GM21717 (cell line): ENCODE data around the gene PPP1R26.

Source experiments
- ATAC-seq: cut with Tn5 transposase; IDR thresholded peaks from one replicate; pipeline ENCODE4 v1.9.1; 2021; ENCODE audit warnings: mild to moderate bottlenecking, moderate library complexity; ENCODE audit not compliant: unreplicated experiment

Gene PPP1R26

DNA sequence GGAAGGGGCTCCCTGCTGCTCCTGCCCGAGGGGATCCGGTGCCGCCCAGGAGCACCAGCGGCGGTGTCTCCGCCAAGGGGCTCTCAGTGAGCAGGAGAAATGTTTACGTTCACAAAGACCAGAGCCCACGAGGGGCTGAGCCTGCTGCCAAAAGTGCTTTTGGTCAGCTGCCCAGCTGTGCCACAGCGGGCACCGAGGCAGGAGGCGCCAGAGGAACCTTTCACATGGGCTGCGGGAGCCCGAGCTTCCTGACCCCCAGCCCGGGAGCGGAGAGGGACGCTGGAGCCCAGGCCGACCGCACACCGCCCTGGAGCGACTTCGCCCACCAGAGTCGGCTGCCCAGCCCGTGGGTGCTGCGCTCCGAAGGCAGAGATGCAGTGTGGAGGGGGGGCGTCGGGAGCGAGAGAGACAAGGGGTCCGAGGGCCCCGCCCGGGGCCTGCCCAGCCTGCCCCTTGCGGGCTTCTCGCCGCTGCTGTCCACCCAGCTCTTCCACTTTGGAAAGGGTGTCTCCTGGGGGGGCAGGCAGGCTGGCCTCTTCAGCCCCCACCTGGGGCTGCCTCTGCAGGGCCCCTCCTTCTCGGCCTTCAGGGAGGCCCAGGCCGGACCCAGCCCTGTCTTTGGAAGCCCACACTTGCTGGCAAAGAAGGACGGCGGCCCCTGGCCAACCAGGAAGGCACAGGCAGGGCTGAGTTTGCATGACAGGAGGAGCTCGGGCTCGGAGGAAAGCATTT, 7.9 kb downstream of the PPP1R26 start:
- no peak for ATAC-seq

DNA sequence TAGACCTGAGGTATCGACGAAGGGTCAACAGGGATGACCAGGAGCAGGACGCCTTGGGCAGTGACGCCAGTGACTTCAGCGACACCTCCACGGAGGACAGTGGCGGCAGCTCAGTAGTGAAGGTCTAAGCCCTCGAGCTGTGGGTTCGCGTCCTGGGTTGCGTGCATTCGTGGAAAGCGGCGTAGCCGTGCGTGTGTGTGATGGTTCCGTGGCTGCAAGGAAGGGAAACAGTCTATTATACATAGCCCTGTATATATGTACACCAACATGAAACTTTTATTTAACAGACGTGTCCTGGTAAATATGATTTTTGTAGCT, 8.4 kb downstream of the PPP1R26 start:
- no peak for ATAC-seq

- ATAC-seq = no peak
Measured at GRCh38 chr9:135488527-135488926, 8.9 kb downstream of the PPP1R26 start.

DNA sequence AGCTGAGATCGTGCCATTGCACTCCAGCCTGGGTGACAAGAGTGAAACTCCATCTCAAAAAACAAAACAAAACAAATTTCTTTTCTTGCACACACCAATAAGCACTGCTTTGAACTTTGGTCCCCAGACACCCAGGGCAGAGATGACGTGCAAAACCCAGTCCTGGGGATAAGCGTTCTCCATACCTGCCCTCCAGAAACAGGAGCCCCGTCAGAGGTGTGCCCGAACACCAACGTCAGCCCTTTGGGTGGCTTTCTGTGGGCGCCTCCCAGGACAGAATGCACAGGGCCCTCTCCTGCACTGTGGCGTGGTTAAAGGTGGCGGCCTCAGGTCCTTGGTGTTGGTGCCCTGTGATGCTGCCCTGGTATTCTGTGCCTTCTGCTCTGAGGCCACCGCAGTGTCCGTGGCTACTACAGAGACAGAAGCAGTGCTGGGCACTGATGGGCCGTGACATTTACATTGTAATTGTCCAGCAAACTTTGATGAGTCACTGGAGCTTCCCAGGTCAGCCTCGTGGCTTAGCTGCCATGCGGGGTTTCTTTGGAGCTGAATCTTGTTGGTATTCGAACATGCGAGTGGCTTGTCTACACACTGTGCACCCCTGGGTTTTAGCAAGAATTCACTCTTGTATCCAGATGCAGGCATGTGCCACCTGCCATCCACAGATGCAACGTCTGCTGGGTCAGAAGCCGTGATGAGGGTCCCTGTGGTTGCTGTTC, 9.8 kb downstream of the PPP1R26 start:
- no peak for ATAC-seq

GRCh38 chr9:135490166-135490870, 10.7 kb downstream of the PPP1R26 start:
- ATAC-seq = no peak

DNA sequence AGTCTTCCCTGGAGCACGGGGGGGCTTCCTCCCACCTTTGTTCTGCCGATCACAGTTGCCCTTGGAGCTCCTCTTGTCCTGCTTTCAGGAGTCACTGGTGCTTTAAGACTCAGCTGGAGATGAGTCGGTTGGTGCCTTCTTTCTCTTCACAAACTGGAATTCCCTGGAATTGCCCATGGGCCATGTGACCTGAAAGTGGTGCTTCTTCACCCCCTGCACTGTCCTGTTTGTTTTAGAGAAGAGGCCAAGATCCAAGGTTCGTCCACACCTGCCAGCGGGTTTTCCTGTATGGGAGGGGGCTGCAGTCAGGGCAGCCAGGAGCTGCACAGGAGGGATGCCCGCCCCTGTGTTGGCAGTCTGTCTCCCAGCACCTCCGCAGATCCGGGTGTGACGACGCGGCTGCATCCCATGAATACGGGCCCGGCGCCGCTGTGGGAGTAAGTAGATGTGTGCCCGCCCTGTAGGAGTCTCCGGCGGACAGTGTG, 11.4 kb downstream of the PPP1R26 start:
- no peak for ATAC-seq

GRCh38 chr9:135491764-135492163, 12.2 kb downstream of the PPP1R26 start:
- no peak for ATAC-seq

DNA sequence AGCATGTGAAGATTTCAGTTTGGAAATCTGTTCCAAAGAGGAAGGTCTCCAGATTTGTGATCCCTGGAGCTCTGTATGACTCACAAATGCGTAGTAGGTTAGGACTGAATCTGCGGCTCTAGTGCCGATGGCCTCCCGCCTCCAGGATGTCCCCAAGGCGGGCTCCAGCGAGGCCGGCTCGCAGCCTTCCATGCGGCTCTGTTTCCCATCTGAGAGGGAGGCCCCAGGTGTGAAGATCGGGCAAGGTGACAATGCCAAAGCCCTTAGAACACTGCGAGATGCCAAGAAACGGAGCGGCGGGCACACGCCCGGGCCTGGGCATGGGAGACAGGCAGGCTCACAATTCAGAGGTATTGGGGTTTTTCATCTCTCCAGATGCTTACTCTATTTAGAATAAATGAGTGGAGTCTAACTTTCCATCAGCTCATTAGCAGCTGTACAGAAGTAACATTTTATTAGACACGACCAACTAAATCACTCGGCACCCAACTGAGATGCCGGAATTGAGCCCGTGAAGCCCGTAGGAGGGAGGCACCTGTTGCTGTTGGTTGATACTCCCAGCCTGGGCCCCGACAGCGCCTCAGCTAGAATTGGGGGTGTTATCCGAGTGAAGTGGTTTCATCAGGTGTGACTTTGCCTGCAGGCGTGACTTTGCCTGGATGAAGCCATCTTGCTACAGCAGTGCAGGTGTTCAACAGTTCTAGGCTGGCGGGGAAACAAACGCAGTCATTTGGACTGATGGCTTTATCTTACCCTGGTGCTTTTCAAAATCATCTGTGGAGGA, 13.5 kb downstream of the PPP1R26 start:
- ATAC-seq = no peak

DNA sequence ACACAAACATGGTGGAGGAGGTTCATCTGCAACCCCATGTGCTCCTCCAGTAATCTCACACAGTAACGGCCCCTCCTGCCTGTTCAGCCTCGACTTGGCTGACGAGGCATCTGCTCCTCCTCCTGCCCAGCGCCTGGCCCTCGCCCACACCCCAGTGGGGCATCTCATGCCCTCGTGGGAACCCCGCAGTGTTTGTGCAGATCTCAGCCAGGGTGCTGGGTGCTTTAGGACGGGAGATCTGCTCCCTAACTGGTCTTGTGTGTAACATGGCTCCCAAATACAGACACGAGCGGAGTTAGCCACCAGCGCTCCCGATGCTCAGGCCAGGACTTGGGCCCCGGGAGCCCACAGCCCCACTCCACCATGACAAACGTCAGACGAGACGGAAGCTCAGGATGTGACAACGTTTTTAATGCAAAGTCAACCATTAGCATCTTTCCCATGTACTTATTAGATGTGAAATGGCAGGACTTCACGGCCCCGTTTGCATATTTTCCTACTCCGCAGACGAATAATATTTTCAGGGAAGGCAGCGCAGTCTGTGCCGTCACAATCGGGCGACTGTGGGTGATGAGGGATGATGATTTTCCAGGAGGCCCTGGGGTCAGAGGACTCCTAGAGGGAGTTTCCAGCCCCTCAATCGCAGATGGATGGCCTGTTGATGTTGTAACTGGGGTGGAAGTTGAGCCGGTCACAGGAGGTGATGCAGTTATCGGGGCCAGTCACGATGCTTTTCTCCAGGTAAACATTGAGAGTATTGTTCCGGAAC, 15.4 kb downstream of the PPP1R26 start:
- ATAC-seq = no peak

DNA sequence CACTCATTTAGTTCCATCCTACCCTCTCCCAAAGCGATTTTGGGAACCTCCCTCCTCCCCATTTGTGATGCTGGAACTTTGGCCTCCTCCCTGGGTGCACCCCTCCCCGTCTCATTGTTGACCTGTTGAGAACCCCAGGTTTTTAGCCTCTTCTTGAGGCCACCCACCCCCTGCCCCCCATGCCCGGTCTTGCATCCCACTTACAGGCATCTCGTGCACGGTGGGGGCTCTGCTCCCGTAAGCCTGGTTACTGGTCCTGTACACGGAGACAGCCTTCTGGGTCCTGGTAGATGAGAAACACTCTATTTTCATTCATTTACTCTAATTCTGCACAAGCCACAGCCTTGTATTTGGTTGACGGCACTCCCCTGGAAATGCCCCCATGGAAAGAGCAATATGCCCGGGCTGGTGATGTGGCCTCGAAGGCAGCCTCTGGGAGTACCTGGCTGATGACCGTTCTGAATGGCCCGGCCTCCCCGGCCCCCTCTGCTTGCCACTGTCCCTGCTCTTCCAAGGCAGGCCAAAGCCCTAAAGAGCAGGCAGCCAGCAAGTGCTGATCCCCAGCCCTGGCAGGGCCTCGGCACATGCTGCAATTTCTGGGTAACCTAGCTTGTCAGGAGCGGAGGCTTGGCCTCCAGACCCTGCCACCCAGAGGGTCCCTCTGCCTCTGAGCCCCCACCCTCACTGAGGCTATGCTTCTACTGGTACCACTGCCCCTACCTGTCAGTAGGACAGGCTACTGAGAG, 19.0 kb downstream of the PPP1R26 start:
- no peak for ATAC-seq

GRCh38 chr9:135499326-135500070, 19.9 kb downstream of the PPP1R26 start:
- ATAC-seq = peak; percentile 51

DNA sequence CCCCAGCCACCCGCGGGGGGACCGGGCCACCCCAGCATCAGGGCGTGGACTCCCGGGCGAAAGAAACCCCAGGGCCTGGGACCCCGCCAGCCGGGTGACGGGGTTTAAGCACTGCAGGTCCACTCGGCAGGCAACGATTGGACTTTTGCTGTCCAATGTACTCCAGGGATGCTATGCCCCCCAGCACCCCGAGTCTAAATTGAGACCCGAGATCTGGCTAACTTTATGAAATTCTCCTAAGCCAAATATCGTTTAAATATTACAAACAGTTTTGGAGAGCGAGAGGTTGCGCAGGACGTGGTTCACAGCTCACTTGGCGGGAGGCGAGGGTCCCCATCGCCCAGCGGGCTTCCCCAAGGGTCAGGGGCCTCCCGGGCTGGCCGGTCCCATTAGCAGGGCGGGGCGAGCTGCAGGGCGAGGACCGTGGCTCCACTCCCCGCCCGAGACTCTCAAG, 20.5 kb downstream of the PPP1R26 start:
- no peak for ATAC-seq

GRCh38 chr9:135500525-135501260, 21.1 kb downstream of the PPP1R26 start, which contains the start of gene MRPS2:
TSS of gene MRPS2 (plus strand) at chr9:135500682. CDS start at chr9:135500711, 29 bp downstream.
- peak; percentile 80 for ATAC-seq

DNA sequence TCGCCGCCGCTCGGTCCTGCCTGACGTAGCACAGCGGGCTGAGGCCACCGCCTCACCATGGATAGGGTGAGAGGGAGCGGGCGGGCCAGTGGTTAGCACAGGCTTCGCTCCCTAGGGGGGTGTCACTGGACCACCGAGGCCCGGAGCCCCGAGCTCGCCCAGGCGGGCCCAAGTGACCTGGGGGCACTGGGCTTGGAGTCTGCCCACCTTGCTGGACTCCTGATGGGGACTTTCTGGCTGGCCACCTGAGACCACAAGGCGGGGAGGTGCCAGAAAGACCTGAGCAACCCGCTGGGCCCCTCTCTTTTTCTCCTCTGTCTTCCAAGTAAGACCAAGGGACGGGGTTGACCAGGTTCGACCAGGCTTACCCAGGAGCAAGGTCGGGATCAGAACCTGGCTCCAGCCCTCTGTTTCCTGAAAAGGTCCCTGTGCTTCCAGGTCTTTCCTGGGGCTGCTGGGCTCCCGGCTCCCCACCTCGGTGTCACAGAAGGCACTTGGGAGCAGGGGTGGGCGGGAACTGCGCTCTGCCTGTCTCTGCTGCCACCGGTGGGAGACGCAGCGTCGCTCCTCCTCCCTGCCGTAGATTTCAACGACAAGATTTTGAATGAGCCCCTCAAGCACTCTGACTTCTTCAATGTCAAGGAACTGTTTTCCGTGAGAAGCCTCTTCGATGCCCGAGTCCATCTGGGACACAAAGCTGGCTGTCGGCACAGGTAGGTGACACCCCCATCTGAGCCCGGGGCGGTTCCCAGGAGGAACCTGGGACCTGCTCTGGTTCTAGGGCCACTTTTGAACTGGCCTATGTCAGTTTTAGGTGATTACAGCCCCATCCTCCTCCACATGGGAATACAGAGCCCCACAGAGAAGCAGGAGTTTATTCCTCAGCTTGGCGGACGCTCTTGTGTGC, 21.9 kb downstream of the PPP1R26 start:
- no peak for ATAC-seq

DNA sequence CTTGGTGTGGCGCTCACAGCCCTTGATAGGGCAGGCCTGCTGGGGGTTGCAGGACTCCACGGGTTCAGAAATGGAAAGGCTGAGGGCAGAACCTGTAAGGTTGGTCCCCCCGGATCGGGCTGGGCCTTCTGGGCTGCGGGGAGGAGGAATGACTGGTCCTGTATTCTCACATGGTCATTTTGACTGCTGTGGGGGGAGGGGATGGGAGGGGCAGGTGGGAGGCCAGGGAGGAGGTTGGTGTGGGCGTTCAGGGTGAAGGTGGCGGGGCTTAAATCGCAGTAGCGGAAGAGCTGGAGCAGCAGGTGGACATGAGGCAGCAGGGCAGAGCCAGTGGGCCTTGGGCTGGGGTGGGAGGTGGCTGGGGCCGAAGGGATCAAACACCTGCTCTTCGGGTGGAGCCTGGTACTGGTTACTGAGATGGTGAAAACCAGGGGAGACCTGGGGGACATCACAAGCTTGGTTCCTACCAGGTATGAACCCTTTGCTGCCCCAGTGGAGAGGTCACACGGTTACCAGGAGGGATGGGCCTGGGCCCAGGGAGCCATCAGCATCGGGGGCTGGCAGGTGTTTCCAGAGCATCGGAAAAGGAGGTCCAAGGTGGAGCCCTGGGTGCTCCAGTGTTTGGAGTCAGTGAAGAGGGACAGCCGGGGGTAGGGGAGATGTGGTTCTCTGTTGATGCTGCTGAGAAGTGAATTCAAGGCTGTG, 22.7 kb downstream of the PPP1R26 start:
- no peak for ATAC-seq

DNA sequence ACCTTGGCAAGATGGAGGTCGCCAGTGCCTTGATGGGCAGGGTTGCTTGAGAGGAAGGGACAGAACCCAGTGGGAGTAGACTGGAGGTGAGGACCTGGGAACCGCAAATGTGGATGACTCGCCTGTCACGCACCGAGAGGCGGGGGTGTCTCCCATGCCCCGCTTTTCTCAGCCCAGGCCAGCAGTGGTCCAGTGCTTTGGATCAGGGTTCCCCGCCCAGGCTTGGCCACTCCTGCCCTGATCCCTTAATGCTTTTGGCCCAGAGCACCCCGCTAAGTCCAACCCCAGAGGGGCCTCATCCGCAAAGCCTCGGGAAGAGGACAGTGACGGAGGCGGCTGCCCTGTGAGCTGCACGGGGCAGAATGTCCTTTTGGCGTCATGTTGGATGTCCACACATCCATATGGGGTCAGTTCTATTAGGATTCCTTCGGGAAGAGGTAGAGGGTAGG, 23.3 kb downstream of the PPP1R26 start:
- no peak for ATAC-seq
